Measurements from ENCODE around the gene RBBP4.
"Not testable (repeated sequence)": the region's sequence is repeated elsewhere in the genome, so short reads cannot be mapped to it uniquely, and the experiment has no call there.

Gene RBBP4

GRCh38 chr1:32635508-32636277 lies 15.3 kb upstream of the RBBP4 start:
- ChIA-PET POLR2A (ENCODE audit: low non-redundant PET) (interaction anchor here (0.6 kb wide), 1 partner anchor 24 kb away, joined by 3 read pairs; no protein-coding TSS in a partner anchor), CTCF (interaction anchor here (0.6 kb wide), 1 partner anchor 115 kb away, joined by 3 read pairs; no protein-coding TSS in a partner anchor)

DNA sequence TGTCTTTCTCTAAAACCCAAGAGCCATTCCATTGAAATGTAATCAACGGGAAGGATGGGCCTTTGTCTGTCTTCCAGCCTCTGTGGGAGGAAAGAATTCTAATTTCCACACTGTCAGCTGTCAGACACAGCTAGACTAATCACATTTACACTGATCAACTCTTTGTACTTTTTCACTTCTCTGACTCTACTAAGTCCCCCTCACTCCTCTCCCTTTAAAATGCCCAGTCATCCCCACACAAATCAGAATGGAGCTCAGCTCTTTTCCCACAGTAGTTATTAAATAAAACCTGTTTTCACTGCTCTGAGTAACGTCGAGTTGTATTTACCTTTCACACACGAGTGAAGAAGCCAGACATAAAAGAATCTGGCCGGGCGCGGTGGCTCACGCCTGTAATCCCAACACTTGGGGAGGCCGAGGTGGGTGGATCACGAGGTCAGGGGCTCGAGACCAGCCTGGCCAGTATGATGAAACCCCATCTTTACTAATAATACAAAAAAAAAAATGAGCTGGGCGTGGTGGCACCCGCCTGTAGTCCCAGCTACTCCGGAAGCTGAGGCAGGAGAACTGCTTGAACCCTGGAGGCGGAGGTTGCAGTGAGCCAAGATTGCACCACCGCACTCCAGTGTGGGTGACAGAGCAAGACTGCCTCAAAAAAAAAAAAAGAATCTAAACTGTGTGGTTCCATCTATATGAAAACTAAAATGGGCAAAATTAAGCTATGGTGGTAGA lies 13.9 kb upstream of the RBBP4 start:
- peak; percentile 6 for DNase-seq (ENCODE audit: low spot score)
- TF ChIP-seq, protein P1, sequence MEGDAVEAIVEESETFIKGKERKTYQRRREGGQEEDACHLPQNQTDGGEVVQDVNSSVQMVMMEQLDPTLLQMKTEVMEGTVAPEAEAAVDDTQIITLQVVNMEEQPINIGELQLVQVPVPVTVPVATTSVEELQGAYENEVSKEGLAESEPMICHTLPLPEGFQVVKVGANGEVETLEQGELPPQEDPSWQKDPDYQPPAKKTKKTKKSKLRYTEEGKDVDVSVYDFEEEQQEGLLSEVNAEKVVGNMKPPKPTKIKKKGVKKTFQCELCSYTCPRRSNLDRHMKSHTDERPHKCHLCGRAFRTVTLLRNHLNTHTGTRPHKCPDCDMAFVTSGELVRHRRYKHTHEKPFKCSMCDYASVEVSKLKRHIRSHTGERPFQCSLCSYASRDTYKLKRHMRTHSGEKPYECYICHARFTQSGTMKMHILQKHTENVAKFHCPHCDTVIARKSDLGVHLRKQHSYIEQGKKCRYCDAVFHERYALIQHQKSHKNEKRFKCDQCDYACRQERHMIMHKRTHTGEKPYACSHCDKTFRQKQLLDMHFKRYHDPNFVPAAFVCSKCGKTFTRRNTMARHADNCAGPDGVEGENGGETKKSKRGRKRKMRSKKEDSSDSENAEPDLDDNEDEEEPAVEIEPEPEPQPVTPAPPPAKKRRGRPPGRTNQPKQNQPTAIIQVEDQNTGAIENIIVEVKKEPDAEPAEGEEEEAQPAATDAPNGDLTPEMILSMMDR (conservative IDR thresholded peaks at IDR 0.05; ENCODE audit: low read depth): no peak
- POLR2A ChIA-PET (ENCODE audit: low non-redundant PET): interaction anchor here (0.7 kb wide), 1 partner anchor 14 kb away, joined by 3 read pairs; the partner anchor contains the start of gene RBBP4
- no peak overlapping the region for H3K27ac ChIP-seq
- CTCF ChIA-PET: interaction anchor here (0.6 to 0.7 kb wide), 2 partner anchors 10 to 106 kb away, joined by 3 to 4 read pairs; no protein-coding TSS in a partner anchor

More at GRCh38 chr1:32635508-32636277, 15.3 kb upstream of the RBBP4 start:
- TF ChIP-seq, protein P1 (conservative IDR thresholded peaks at IDR 0.05; ENCODE audit: low read depth): no peak
- no peak overlapping the region for H3K27ac ChIP-seq
- DNase-seq (ENCODE audit: low spot score): no peak

DNA sequence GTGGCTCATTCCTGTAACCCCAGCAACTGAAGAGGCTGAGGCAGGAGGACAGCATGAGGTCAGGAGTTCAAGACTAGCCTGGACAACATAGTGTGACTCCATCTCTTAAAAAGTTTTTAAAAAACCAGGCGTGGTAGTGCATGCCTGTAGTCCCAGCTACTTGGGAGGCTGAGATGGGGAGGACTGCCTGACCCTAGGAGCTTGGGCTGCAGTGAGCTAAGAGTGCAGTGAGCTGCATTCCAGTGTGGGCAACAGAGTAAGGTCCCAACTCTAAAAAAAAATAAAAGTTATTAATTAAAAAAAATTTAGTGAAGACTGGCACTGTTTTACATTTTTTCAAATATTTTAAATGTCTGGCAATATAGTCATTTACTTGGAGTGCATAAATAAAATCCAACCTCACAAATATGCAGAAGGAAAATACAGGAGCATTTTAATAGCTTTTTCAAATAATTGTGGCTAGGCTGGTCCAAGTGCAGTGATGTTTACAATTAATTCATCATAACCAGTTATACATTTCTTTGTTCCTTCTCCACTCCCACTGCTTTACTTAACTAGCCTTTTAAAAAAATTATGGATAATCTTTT lies 11.4 kb upstream of the RBBP4 start:
- TF ChIP-seq, protein P1 (conservative IDR thresholded peaks at IDR 0.05; ENCODE audit: low read depth): no peak
- CTCF ChIA-PET: no interaction called here
- no peak for DNase-seq (ENCODE audit: low spot score)
- H3K27ac ChIP-seq: no peak overlapping the region
- POLR2A ChIA-PET (ENCODE audit: low non-redundant PET): interaction anchor here (1.5 kb wide), 1 partner anchor 11 kb away, joined by 5 read pairs; the partner anchor contains the start of gene RBBP4

- H3K27ac ChIP-seq; DNase-seq (ENCODE audit: low spot score); CTCF ChIA-PET; POLR2A ChIA-PET (ENCODE audit: low non-redundant PET): not testable (repeated sequence)
Measured at GRCh38 chr1:32642292-32642827, 8.6 kb upstream of the RBBP4 start.

DNA sequence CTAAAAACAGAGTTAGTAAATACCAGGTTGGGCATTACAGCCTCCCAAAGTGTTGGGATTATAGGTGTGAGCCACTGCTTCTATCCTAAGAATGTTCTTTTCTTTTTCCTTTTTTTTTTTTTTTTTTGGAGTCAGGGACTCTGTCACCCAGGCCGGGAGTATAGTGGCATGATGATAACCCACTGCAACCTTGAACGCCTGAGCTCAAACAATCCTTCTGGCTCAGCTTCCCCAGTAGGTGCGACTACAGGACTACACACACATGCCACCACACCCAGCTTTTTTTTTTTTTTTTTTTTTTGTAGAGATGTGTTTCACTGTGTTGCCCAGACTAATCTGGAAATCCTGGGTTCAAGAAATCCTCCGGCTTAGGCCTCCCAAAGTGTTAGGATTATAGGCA lies 6.6 kb upstream of the RBBP4 start:
- DNase-seq (ENCODE audit: low spot score): no peak
- POLR2A ChIA-PET (ENCODE audit: low non-redundant PET): no interaction called here
- CTCF ChIA-PET: no interaction called here

DNA sequence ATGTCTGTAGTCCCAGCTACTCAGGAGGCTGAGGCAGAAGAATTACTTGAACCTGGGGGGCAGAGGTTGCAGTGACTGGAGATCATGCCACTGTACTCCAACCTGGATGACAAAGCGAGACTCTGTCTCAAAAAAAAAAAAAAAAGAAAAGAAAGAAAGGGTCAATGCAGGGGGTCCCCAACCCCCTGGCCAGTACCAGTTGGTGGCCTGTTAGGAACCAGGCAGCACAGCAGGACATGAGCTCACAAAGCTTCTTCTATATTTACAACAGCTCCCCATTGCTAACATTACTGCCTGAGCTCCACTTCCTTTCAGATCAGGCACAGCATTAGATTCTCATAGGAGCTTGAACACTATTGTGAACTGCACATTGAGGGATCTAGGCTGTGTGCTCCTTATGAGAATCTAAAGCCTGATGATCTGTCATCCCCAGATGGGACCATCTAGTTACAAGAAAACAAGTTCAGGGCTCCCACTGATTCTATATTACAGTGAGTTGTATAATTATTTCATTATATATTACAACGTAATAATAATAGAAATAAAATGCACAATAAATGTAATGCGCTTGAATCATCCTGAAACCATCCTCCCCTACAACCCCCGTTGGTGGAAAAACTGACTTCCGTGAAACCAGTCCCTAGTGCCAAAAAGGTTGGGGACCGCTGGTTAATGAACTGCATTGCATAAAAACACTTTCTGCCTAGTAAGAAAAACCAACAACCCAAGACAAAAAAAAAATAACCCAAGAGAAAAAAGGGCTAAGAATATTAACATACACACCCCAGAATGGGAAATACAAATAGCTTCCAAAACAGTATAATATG lies 3.5 kb upstream of the RBBP4 start:
- CTCF ChIA-PET: interaction anchor here (0.6 kb wide), 1 partner anchor 10 kb away, joined by 3 read pairs; no protein-coding TSS in a partner anchor
- no peak overlapping the region for H3K27ac ChIP-seq
- TF ChIP-seq, protein P1 (conservative IDR thresholded peaks at IDR 0.05; ENCODE audit: low read depth): no peak
- POLR2A ChIA-PET (ENCODE audit: low non-redundant PET): no interaction called here
- no peak for DNase-seq (ENCODE audit: low spot score)

More for the DNA sequence above, 6.6 kb upstream of the RBBP4 start:
- TF ChIP-seq, protein P1 (conservative IDR thresholded peaks at IDR 0.05; ENCODE audit: low read depth): no peak
- no peak overlapping the region for H3K27ac ChIP-seq
